ENCODE measurements around the gene GLIPR2.

Gene GLIPR2

DNA sequence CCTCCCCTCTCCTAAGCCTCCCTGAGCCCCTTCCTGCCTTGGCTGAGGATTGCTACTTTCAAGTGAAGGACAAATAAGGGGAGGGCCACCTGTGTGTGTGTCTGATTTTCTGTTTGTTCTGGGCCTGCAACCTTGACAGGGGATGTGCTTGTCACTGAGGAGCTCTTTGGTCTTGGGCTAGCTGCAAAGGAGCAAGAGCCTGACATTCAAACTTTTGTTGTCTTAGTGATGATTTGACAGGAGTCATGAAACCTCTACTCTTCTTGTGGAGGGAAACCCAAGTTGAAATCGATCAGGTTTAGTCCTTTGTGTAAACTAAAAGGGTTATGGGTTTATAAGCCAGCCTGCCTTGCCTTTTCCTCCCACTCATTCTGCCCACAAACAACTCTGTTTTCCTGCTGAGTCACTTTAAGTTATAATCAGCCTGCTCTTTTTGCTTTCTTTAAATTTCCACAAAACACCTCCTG lies 71.0 kb downstream of the GLIPR2 start:
- DNase-seq, result no peak

DNA sequence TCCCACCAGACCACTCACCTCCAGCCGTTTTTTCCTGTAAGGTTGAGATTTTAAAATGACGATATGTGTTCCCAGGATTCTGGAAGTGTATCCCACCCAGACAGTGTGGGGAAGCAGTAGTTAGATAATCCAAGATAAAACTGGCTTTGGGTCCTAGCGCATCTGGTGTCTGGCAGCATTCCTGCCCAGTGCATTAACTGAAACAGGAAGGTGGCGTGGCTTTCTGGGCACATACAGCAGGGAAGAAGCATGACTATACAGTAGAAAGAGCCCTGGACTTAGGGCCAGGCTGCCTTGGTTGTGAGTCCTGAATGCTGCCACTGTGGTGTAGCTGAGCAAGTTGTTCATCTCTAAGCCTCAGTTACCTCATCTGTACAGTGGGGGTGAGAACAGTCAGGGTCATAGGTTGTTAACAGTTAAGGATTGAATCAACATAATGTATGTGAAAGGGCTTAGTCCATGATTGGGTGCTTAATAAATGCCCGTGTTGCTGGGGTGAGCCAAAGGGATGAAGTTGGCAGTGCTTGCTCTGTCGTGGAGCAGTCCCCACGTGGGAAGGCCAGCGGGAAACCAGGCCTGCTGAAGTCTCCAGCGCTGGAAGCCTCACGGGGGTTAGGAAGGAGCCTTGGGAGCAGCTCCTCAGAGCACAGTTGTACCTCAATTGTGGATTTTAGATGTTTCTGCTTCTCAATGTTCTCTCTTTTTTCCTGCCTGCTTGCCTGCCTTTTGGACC lies 72.2 kb downstream of the GLIPR2 start:
- no peak for DNase-seq

DNA sequence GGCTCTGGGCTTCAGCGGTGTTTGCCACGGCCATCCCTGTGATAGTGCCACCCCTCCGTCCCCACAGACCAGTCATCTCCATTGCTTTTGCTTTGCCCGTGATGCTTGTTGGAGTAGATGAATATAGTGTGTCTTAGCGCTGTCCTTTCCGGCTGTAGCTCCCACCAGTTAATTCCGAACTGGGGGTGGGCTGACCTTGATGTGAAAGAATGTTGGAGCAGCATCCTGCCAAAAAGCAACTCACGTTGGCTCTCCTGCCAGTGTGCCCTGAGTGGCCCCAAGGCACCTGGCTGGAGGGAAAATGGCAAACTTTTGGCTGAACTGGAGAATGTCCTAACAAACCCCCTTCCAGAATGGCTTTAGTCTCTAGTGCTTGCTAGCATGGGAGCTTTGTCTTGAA lies 74.2 kb downstream of the GLIPR2 start:
- DNase-seq, result no peak

DNA sequence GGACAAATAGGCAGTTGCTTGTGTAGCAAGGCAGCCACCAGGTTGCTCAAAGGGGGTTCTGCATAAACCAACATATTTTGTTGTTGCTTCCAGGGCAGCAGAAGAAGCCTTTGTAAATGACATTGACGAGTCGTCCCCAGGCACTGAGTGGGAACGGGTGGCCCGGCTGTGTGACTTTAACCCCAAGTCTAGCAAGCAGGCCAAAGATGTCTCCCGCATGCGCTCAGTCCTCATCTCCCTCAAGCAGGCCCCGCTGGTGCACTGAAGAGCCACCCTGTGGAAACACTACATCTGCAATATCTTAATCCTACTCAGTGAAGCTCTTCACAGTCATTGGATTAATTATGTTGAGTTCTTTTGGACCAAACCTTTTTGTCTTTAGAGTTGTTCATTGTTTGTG lies 75.0 kb downstream of the GLIPR2 start:
- no peak for DNase-seq

DNA sequence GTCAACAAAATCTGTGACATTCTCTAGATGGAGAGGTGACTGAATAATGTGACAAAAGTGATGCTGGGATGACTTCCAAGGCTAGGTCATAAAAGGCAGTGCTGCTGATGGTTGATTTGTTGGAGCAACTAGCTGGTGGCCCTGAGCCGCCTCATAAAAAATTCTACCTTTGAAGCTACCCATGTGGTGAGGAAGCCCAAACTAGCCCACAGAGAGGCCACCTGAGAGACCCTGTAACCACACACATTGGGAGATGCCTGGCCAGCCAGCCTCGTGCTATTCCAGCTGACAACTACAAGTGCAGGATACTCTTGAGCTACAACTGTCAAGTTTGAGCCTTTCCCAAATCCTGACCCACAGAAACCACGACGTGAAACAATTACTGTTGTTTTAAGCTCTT lies 76.9 kb downstream of the GLIPR2 start:
- DNase-seq, result no peak
